LNCAP (cell line): ENCODE measurements around the gene ZNF776.

Experiments
- CTCF ChIP-seq: fragments of 450-650 bp; IDR thresholded peaks from 2 replicates; pipeline ENCODE4 v1.5.1; 2017; ENCODE audit warnings: mild to moderate bottlenecking

The ZNF776 gene

GRCh38 chr19:57759096-57759495, 12.5 kb downstream of the ZNF776 start:
- TF ChIP-seq CTCF: no peak

- TF ChIP-seq CTCF: no peak
Measured at GRCh38 chr19:57769345-57770131, 22.9 kb downstream of the ZNF776 start, which contains the start of gene ZNF586. ZNF586 (plus strand) TSS chr19:57769676; CDS start chr19:57769843, 167 bp downstream.

DNA sequence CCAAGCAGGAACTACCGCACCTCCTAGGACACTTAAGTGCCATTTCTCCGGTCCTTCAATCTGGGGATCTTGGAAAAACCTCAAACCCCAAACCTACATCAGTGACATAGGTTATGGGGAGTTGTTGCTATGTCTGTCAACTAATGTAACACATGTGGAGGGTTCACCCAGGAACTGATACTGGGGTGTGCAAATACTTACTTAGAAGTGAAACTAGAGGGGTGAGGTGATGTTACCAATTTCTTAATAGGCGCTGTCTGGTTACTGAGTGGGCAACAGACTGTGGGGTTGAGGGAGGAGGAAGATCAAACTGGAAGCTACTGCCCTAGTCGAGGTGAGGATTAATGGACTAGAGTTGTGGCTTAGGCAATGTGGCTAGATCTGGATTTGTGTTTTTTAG, 24.8 kb downstream of the ZNF776 start:
- no peak for TF ChIP-seq CTCF

- no peak for TF ChIP-seq CTCF
Measured at GRCh38 chr19:57773488-57773887, 26.9 kb downstream of the ZNF776 start.

GRCh38 chr19:57776764-57777296, 30.2 kb downstream of the ZNF776 start:
- TF ChIP-seq CTCF: no peak

DNA sequence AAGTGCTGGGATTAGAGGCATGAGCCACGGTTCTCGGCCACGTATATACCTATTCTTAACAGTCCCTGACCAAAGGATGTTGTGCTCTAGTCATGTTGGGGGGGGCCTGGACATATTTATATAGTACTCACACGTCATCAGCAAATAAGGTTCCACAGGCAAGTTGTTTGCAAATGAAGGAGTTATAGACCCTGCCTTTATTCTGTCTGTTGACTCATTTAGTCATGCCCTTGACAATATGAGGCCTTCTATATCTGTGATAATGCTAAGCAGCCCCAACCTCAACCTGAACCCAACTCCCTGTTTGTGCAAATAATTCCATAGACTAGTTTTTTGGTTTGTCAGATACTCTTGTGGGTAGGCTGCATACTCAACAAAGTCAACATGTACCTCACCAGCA, 31.7 kb downstream of the ZNF776 start:
- no peak for TF ChIP-seq CTCF

DNA sequence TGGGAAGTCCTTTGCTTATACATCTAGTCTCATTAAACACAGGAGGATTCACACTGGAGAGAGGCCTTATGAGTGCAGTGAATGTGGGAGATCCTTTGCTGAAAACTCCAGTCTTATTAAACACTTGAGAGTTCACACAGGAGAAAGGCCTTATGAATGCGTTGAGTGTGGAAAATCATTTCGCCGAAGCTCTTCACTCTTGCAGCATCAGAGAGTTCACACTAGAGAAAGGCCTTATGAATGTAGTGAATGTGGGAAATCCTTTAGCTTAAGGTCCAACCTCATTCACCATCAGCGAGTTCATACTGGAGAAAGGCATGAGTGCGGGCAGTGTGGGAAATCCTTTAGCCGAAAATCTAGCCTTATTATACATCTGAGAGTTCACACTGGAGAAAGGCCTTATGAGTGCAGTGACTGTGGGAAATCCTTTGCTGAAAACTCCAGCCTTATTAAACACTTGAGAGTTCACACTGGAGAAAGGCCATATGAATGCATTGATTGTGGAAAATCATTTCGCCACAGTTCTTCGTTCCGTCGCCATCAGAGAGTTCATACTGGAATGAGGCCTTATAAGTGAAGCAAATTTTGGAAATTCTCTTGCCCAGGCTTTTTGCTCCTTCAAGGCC, 32.7 kb downstream of the ZNF776 start:
- no peak for TF ChIP-seq CTCF
